OCI-LY1 (cell line): Measurements from ENCODE around the gene POC1A.

Experiments
- H2AFZ ChIP-seq: fragments of 200-600 bp; sonication (generic), shearing (Covaris generic); 2 replicates; pipeline ENCODE4 v1.6.0; 2014; ENCODE audit warnings: antibody characterized with exemption, mild to moderate bottlenecking, low read length
- H3F3A ChIP-seq: fragments of 200-600 bp; sonication (generic), shearing (Covaris generic); 2 replicates; pipeline ENCODE4 v1.6.0; 2014; ENCODE audit warnings: mild to moderate bottlenecking, antibody characterized with exemption, low read length, moderate library complexity; ENCODE audit not compliant: insufficient read depth
- H3K27ac ChIP-seq: fragments of 200-600 bp; sonication (generic); 2 replicates; pipeline ENCODE4 v1.5.1; 2014; ENCODE audit warnings: low read length, mixed run types, mild to moderate bottlenecking, low read depth; ENCODE audit not compliant: poor library complexity, severe bottlenecking
- H3K27me3 ChIP-seq: fragments of 200-600 bp; sonication (generic); 2 replicates; pipeline ENCODE4 v1.6.0; 2014; ENCODE audit warnings: antibody characterized with exemption, mild to moderate bottlenecking, low read length, moderate library complexity; ENCODE audit not compliant: insufficient read depth
- H3K36me3 ChIP-seq: fragments of 200-600 bp; sonication (generic); 2 replicates; pipeline ENCODE4 v1.6.1; 2014; ENCODE audit warnings: mild to moderate bottlenecking, antibody characterized with exemption, low read length, moderate library complexity, mixed read lengths; ENCODE audit not compliant: insufficient read depth
- H3K4me1 ChIP-seq: fragments of 200-600 bp; sonication (generic); 2 replicates; pipeline ENCODE4 v1.5.1; 2014; ENCODE audit warnings: mild to moderate bottlenecking, low read length, moderate library complexity; ENCODE audit not compliant: insufficient read depth, severe bottlenecking
- H3K4me2 ChIP-seq: fragments of 200-600 bp; sonication (generic), shearing (Covaris generic); 2 replicates; pipeline ENCODE4 v1.6.1; 2014; ENCODE audit warnings: low read length
- H3K4me3 ChIP-seq: fragments of 200-600 bp; sonication (generic); 2 replicates; pipeline ENCODE4 v1.5.1; 2014; ENCODE audit warnings: low read length, low read depth, mild to moderate bottlenecking, mixed read lengths; ENCODE audit not compliant: poor library complexity, severe bottlenecking
- H3K79me2 ChIP-seq: fragments of 200-600 bp; shearing (Covaris generic); 2 replicates; pipeline ENCODE4 v1.6.1; 2016; ENCODE audit warnings: mixed run types, low read length, mixed read lengths; ENCODE audit not compliant: insufficient read depth
- H3K9ac ChIP-seq: fragments of 200-600 bp; sonication (generic), shearing (Covaris generic); 2 replicates; pipeline ENCODE4 v1.6.1; 2014; ENCODE audit warnings: mild to moderate bottlenecking, low read length, mixed read lengths
- H3K9me2 ChIP-seq: fragments of 200-600 bp; sonication (generic), shearing (Covaris generic); 2 replicates; pipeline ENCODE4 v1.6.1; 2014; ENCODE audit warnings: low read depth, mild to moderate bottlenecking, low read length, mixed read lengths
- H3K9me3 ChIP-seq: fragments of 200-600 bp; shearing (Covaris generic); 2 replicates; pipeline ENCODE4 v1.6.1; 2014; ENCODE audit warnings: low read length, mixed read lengths
- H4K20me1 ChIP-seq: fragments of 200-600 bp; sonication (generic), shearing (Covaris generic); 2 replicates; pipeline ENCODE4 v1.6.0; 2016; ENCODE audit warnings: mild to moderate bottlenecking, low read length; ENCODE audit not compliant: insufficient read depth
- CTCF ChIP-seq: fragments of 200-600 bp; sonication (generic), shearing (Covaris generic); IDR thresholded peaks from 2 replicates; pipeline ENCODE4 v1.5.1; 2017; ENCODE audit warnings: mild to moderate bottlenecking, antibody characterized with exemption, low read length, moderate library complexity, mixed read lengths
- EZH2 ChIP-seq: fragments of 200-600 bp; sonication (generic), shearing (Covaris generic); IDR thresholded peaks from 2 replicates; pipeline ENCODE4 v1.8.0; 2017; ENCODE audit warnings: borderline replicate concordance, mixed run types, mild to moderate bottlenecking, antibody characterized with exemption, low read length, moderate library complexity, mixed read lengths

POC1A gene

GRCh38 chr3:52120556-52121463 lies 33.4 kb downstream of the POC1A start:
- Histone ChIP-seq H3K27ac (no peak overlapping the region), H3K4me3 (no peak overlapping the region), H3F3A (no peaks in the 10 kb centered on the region), H3K4me2 (no peak overlapping the region), H3K79me2 (no peaks in the 10 kb centered on the region), H3K9me3 (no peaks in the 10 kb centered on the region), H3K4me1 (peaks cover 10% of the 10 kb centered on the region), H3K9ac (no peak overlapping the region), H3K9me2 (no peaks in the 10 kb centered on the region), H3K36me3 (peaks cover 31% of the 10 kb centered on the region; the same call in 1 of the 2 replicates), H2AFZ (no peak overlapping the region), H4K20me1 (no peaks in the 10 kb centered on the region), H3K27me3 (no peaks in the 10 kb centered on the region)
- TF ChIP-seq EZH2, result no peak

GRCh38 chr3:52119826-52120225 lies 34.4 kb downstream of the POC1A start:
- no peaks in the 10 kb centered on the region for H3K79me2 ChIP-seq
- H3K4me3 ChIP-seq, result no peak overlapping the region
- H3F3A ChIP-seq, result no peaks in the 10 kb centered on the region
- no peaks in the 10 kb centered on the region for H3K9me2 ChIP-seq
- H4K20me1 ChIP-seq, result no peaks in the 10 kb centered on the region
- H3K27ac ChIP-seq, result no peak overlapping the region
- H3K9me3 ChIP-seq, result no peaks in the 10 kb centered on the region
- no peak for TF ChIP-seq EZH2
- no peak for TF ChIP-seq CTCF
- no peak overlapping the region for H2AFZ ChIP-seq
- H3K36me3 ChIP-seq, result peaks cover 31% of the 10 kb centered on the region; the same call in 1 of the 2 replicates
- no peaks in the 10 kb centered on the region for H3K27me3 ChIP-seq
- peaks cover 10% of the 10 kb centered on the region for H3K4me1 ChIP-seq
- H3K9ac ChIP-seq, result no peak overlapping the region
- H3K4me2 ChIP-seq, result no peak overlapping the region

- H3K36me3 ChIP-seq, result peaks cover 27% of the 10 kb centered on the region; the same call in 1 of the 2 replicates
- no peaks in the 10 kb centered on the region for H3K27me3 ChIP-seq
- H3F3A ChIP-seq, result no peaks in the 10 kb centered on the region
- no peak overlapping the region for H3K4me3 ChIP-seq
- no peaks in the 10 kb centered on the region for H3K79me2 ChIP-seq
- H3K9me3 ChIP-seq, result no peaks in the 10 kb centered on the region
- peaks cover 10% of the 10 kb centered on the region for H3K4me1 ChIP-seq
- no peaks in the 10 kb centered on the region for H4K20me1 ChIP-seq
- H2AFZ ChIP-seq, result no peak overlapping the region
- no peak overlapping the region for H3K4me2 ChIP-seq
- no peak overlapping the region for H3K9ac ChIP-seq
- H3K9me2 ChIP-seq, result no peaks in the 10 kb centered on the region
- no peak overlapping the region for H3K27ac ChIP-seq
- TF ChIP-seq EZH2 (no peak), CTCF (no peak)
Observed at GRCh38 chr3:52119099-52119498, 35.1 kb downstream of the POC1A start.
